GM18526 (cell line): ENCODE data around the gene PIP5KL1.
A peak's percentile ranks its signal among the peaks of the same experiment; 100 is the strongest.

Source experiments
- POLR2A ChIP-seq: IDR thresholded peaks from 3 replicates; pipeline ENCODE4 v1.6.1; 2011; ENCODE audit not compliant: insufficient read length; ENCODE audit errors: extremely low read depth

PIP5KL1 gene, protein sequence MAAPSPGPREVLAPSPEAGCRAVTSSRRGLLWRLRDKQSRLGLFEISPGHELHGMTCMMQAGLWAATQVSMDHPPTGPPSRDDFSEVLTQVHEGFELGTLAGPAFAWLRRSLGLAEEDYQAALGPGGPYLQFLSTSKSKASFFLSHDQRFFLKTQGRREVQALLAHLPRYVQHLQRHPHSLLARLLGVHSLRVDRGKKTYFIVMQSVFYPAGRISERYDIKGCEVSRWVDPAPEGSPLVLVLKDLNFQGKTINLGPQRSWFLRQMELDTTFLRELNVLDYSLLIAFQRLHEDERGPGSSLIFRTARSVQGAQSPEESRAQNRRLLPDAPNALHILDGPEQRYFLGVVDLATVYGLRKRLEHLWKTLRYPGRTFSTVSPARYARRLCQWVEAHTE

GRCh38 chr9:127930231-127931091 lies at the start of gene PIP5KL1:
Gene PIP5KL1, minus strand, starts transcription at chr9:127930777. Its CDS starts 25 bp downstream, at chr9:127930752.
- no peak for TF ChIP-seq POLR2A

GRCh38 chr9:127980060-127980705 lies 49.6 kb upstream of the PIP5KL1 start:
- no peak for TF ChIP-seq POLR2A

DNA sequence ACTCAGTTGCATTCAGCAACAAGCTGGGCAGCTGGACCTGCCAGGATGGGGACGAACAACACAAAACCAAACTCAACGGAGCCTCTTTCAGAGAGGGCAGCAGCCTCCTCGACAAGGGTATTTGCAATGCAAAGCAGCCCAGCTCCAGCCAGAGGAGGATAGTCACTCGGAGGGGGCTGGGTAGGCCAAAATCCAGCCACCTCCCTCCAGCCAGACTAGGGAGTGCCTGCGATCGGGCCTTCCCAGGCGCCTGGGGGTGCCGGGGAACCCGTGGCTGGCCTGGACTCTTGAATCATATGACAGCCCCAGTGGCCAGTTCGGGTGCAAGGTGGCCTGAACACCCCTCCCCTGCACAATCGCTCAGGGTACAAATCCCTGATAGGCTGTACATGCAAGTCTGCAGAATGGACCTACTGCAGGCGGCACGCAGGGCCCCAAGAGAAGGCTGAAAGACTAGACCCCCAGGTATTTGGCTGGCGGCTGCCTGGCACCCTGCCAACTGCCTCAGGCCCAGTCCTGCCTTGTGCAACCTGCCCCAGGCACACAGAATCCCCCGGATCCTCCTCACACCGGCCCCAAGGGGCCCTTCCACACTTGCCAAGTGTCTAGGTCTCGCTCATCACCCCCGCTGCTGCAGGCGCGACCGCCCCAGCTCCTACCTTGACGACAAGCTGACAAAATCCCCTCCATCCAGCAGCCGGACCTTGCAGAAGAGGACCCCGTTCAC lies 48.9 kb upstream of the PIP5KL1 start:
- TF ChIP-seq POLR2A, result peak; percentile 55

- TF ChIP-seq POLR2A, result no peak
Observed at GRCh38 chr9:127979015-127979332, 48.4 kb upstream of the PIP5KL1 start.

- TF ChIP-seq POLR2A, result no peak
Observed at GRCh38 chr9:127977884-127978647, 47.5 kb upstream of the PIP5KL1 start.

DNA sequence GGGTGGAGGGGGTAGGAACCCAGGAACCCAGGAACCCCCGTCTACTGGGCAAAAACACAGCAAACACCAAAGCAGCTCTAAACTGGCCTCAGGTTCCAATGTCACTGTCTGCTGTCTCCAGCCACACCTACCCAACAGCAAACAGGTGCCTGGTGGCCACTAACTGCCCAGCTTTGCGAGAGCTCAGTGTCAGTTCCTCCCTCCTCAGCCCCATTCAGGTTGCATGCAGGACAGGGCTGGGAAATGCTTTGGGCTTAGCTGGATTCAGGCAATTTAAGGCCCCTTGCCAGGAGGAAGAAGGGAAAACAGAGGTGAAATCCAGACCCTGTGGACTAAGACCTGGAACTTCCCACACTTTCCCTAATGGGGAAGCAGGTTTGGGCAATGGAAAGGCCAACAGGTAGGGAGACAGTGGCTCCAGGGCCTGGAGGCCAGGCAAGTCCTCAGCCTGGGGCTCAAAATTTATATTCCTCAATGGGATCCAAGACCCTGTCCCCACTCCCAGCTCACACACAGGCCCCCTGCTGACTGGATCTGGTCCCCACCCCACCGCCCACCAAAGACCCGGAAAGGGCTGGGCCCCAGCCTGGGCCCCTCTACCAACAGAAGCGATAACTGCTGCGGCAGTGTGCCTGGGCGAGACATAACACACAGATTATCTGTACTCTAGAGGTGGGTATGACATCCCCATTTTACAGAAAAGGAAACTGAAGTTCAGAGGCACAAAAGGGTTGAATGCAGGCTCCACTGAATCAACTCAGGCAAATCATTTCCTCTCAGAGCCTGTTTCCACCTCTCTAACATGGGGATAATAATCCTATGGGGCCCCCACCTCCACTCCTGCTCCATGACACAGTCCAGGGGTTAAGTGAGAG lies 46.7 kb upstream of the PIP5KL1 start:
- no peak for TF ChIP-seq POLR2A

GRCh38 chr9:127976498-127976897 lies 45.9 kb upstream of the PIP5KL1 start:
- TF ChIP-seq POLR2A, result no peak

DNA sequence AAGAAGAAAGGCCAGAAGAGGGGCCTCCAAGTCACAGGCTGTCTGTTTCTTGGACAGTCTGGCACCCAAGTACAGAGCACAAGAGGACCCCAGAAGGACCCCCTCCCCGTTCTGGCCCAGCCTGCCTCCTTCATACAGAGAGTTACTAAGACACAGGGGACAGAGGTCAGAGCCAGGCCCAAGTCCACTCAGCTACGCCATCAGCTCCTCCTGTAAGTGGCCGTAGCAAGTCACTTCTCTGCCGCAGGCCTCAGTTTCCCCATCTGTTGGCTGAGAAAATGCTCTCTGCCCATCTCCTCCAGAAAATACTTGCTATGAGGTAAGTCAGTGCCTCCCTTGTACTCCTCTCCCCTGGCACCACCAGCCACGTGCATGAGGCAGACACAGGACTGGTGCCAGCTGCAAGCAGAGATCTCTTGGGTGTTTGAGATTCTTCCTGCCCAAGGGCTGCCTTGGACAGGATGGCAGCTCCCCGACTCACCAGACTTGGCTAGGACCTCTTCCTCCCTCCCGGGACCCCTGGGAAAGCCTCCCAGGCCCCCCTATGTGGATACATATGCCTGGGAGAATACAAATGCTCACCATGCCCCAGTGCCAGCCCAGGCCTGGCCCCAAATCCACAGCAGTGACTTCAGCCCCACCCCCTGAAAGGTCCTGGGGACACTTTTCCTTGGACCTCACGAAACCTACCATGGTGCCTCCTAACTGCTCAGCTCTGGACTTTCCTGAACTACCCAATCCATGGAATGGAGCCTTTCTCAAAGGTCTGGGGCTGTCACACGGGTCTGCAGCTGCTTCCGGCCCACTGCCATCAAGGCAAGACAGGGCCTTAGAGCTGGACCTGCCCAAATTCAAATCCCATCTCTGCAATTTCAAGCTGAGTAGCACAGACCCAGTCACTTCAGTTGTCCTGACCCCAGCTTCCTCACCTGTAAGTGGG lies 45.1 kb upstream of the PIP5KL1 start:
- no peak for TF ChIP-seq POLR2A

GRCh38 chr9:127974769-127975261 lies 44.2 kb upstream of the PIP5KL1 start:
- TF ChIP-seq POLR2A, result no peak

- TF ChIP-seq POLR2A, result no peak
Observed at GRCh38 chr9:127974001-127974768, 43.6 kb upstream of the PIP5KL1 start.

GRCh38 chr9:127973169-127974000 lies 42.8 kb upstream of the PIP5KL1 start:
- no peak for TF ChIP-seq POLR2A
